HEK293 (cell line): Measurements from ENCODE around the gene FSD1.

ENCODE experiments used
- ATF2 ChIP-seq: fragments of 450-650 bp; formaldehyde crosslinking; IDR thresholded peaks from 2 replicates; pipeline ENCODE4 v1.5.1; 2016; ENCODE audit warnings: missing biosample characterization, missing genetic modification characterization, low read depth
- KLF10 ChIP-seq: fragments of 450-650 bp; IDR thresholded peaks from 2 replicates; pipeline ENCODE4 v1.5.1; 2018; ENCODE audit warnings: missing biosample characterization, mild to moderate bottlenecking, missing genetic modification characterization
- KLF16 ChIP-seq: fragments of 450-650 bp; formaldehyde crosslinking; IDR thresholded peaks from 2 replicates; pipeline ENCODE4 v1.5.1; 2017; ENCODE audit warnings: missing biosample characterization, missing genetic modification characterization
- MEIS1 ChIP-seq: sonication (generic); formaldehyde crosslinking; IDR thresholded peaks from 2 replicates; pipeline ENCODE4 v1.8.1; 2022; ENCODE audit warnings: missing genetic modification reagents, mild to moderate bottlenecking, borderline replicate concordance
- PATZ1 ChIP-seq: fragments of 450-650 bp; formaldehyde crosslinking; IDR thresholded peaks from 2 replicates; pipeline ENCODE4 v1.5.1; 2016; ENCODE audit warnings: missing biosample characterization, missing genetic modification characterization
- PRDM6 ChIP-seq: fragments of 450-650 bp; formaldehyde crosslinking; IDR thresholded peaks from 2 replicates; pipeline ENCODE4 v1.5.1; 2017; ENCODE audit warnings: missing biosample characterization, missing genetic modification characterization
- SCRT2 ChIP-seq: fragments of 450-650 bp; formaldehyde crosslinking; IDR thresholded peaks from 2 replicates; pipeline ENCODE4 v1.5.1; 2016; ENCODE audit warnings: missing biosample characterization, missing genetic modification characterization
- YY1 ChIP-seq: fragments of 450-650 bp; formaldehyde crosslinking; IDR thresholded peaks from 2 replicates; pipeline ENCODE4 v1.5.1; 2018; ENCODE audit warnings: missing biosample characterization, missing genetic modification characterization
- ZBTB21 ChIP-seq: fragments of 450-650 bp; formaldehyde crosslinking; IDR thresholded peaks from 2 replicates; pipeline ENCODE4 v1.5.1; 2017; ENCODE audit warnings: missing biosample characterization, missing genetic modification characterization
- ZFP3 ChIP-seq: fragments of 450-650 bp; formaldehyde crosslinking; IDR thresholded peaks from 2 replicates; pipeline ENCODE4 v1.5.1; 2016; ENCODE audit warnings: low read depth, missing biosample characterization, missing genetic modification characterization
- ZNF112 ChIP-seq: fragments of 450-650 bp; formaldehyde crosslinking; IDR thresholded peaks from 2 replicates; pipeline ENCODE4 v1.5.0; 2017; ENCODE audit warnings: missing biosample characterization, missing genetic modification characterization
- ZNF140 ChIP-seq: fragments of 450-650 bp; formaldehyde crosslinking; IDR thresholded peaks from 2 replicates; pipeline ENCODE4 v1.5.1; 2016; ENCODE audit warnings: missing biosample characterization, missing genetic modification characterization
- ZNF19 ChIP-seq: fragments of 450-650 bp; formaldehyde crosslinking; IDR thresholded peaks from 2 replicates; pipeline ENCODE4; 2016; ENCODE audit warnings: missing biosample characterization, missing genetic modification characterization, low read depth
- ZNF2 ChIP-seq: fragments of 450-650 bp; formaldehyde crosslinking; IDR thresholded peaks from 2 replicates; pipeline ENCODE4 v1.5.1; 2016; ENCODE audit warnings: missing biosample characterization, missing genetic modification characterization
- ZNF211 ChIP-seq: fragments of 450-650 bp; formaldehyde crosslinking; IDR thresholded peaks from 2 replicates; pipeline ENCODE4 v1.5.1; 2016; ENCODE audit warnings: low read depth, missing biosample characterization, missing genetic modification characterization
- ZNF248 ChIP-seq: fragments of 450-650 bp; formaldehyde crosslinking; IDR thresholded peaks from 2 replicates; pipeline ENCODE4 v1.5.1; 2017; ENCODE audit warnings: missing biosample characterization, missing genetic modification characterization
- ZNF26 ChIP-seq: fragments of 450-650 bp; formaldehyde crosslinking; IDR thresholded peaks from 2 replicates; pipeline ENCODE4 v1.5.1; 2016; ENCODE audit warnings: missing biosample characterization, missing genetic modification characterization
- ZNF302 ChIP-seq: fragments of 450-650 bp; formaldehyde crosslinking; IDR thresholded peaks from 2 replicates; pipeline ENCODE4 v1.5.1; 2016; ENCODE audit warnings: missing biosample characterization, missing genetic modification characterization, low read depth
- ZNF311 ChIP-seq: fragments of 450-650 bp; formaldehyde crosslinking; IDR thresholded peaks from 2 replicates; pipeline ENCODE4 v1.5.1; 2017; ENCODE audit warnings: missing biosample characterization, missing genetic modification characterization, borderline replicate concordance
- ZNF423 ChIP-seq: fragments of 450-650 bp; formaldehyde crosslinking; IDR thresholded peaks from 2 replicates; pipeline ENCODE4 v1.5.1; 2016; ENCODE audit warnings: missing biosample characterization, missing genetic modification characterization
- ZNF501 ChIP-seq: fragments of 450-650 bp; formaldehyde crosslinking; IDR thresholded peaks from 2 replicates; pipeline ENCODE4 v1.5.1; 2016; ENCODE audit warnings: missing biosample characterization, missing genetic modification characterization
- ZNF510 ChIP-seq: fragments of 450-650 bp; formaldehyde crosslinking; IDR thresholded peaks from 2 replicates; pipeline ENCODE4 v1.5.1; 2018; ENCODE audit warnings: mild to moderate bottlenecking, missing genetic modification characterization, missing biosample characterization; ENCODE audit not compliant: insufficient replicate concordance
- ZNF548 ChIP-seq: fragments of 450-650 bp; formaldehyde crosslinking; IDR thresholded peaks from 2 replicates; pipeline ENCODE4 v1.5.1; 2016; ENCODE audit warnings: missing biosample characterization, missing genetic modification characterization
- ZNF580 ChIP-seq: fragments of 450-650 bp; formaldehyde crosslinking; IDR thresholded peaks from 2 replicates; pipeline ENCODE4 v1.5.1; 2016; ENCODE audit warnings: missing biosample characterization, missing genetic modification characterization
- ZNF670 ChIP-seq: fragments of 450-650 bp; formaldehyde crosslinking; IDR thresholded peaks from 2 replicates; pipeline ENCODE4 v1.5.1; 2016; ENCODE audit warnings: missing biosample characterization, missing genetic modification characterization, low read depth
- ZNF692 ChIP-seq: fragments of 450-650 bp; formaldehyde crosslinking; IDR thresholded peaks from 2 replicates; pipeline ENCODE4 v1.5.1; 2016; ENCODE audit warnings: missing biosample characterization, missing genetic modification characterization
- ZNF785 ChIP-seq: fragments of 450-650 bp; formaldehyde crosslinking; IDR thresholded peaks from 2 replicates; pipeline ENCODE4 v1.5.1; 2016; ENCODE audit warnings: missing biosample characterization, missing genetic modification characterization
- ZNF792 ChIP-seq: fragments of 450-650 bp; formaldehyde crosslinking; IDR thresholded peaks from 2 replicates; pipeline ENCODE4 v1.5.1; 2016; ENCODE audit warnings: missing biosample characterization, missing genetic modification characterization
- ZSCAN5A ChIP-seq: fragments of 450-650 bp; formaldehyde crosslinking; IDR thresholded peaks from 2 replicates; pipeline ENCODE4 v1.5.1; 2016; ENCODE audit warnings: missing biosample characterization, missing genetic modification characterization
- ZXDB ChIP-seq: fragments of 450-650 bp; formaldehyde crosslinking; IDR thresholded peaks from 2 replicates; pipeline ENCODE4 v1.5.1; 2016; ENCODE audit warnings: missing biosample characterization, missing genetic modification characterization

FSD1 gene

GRCh38 chr19:4342615-4343369, 38.4 kb downstream of the FSD1 start (continued):
- TF ChIP-seq ZNF692 (tag by site-specific recombination) (peak; percentile 74), PRDM6 (no peak), ZNF112 (no peak), ZFP3 (0 out of 2 replicates have a peak, but pooled peaks have one; percentile 15), MEIS1 (CRISPR knock-in tag) (no peak), ZNF302 (tag by site-specific recombination) (no peak), ZNF548 (tag by site-specific recombination) (no peak), ZXDB (peak; percentile 77; the same call in 1 of the 2 replicates), ZNF19 (tag by site-specific recombination) (no peak), ATF2 (tag by site-specific recombination) (no peak), ZNF510 (tag by site-specific recombination) (no peak), ZNF792 (tag by site-specific recombination) (no peak), ZNF248 (tag by site-specific recombination) (no peak), KLF10 (tag by site-specific recombination) (peak; percentile 80), YY1 (tag by site-specific recombination) (no peak), ZNF501 (peak; percentile 77; the same call in 1 of the 2 replicates), PATZ1 (tag by site-specific recombination) (peak; percentile 56; the same call in 1 of the 2 replicates), ZNF211 (tag by site-specific recombination) (no peak), ZBTB21 (tag by site-specific recombination) (0 out of 2 replicates have a peak, but pooled peaks have one; percentile 28), ZSCAN5A (tag by site-specific recombination) (peak; percentile 28; the same call in 1 of the 2 replicates), ZNF311 (no peak), ZNF580 (tag by site-specific recombination) (no peak; the same call in 1 of the 2 replicates), ZNF26 (tag by site-specific recombination) (no peak), ZNF785 (tag by site-specific recombination) (peak; percentile 72; the same call in 1 of the 2 replicates), ZNF670 (tag by site-specific recombination) (no peak), KLF16 (tag by site-specific recombination) (peak; percentile 90), ZNF423 (no peak; the same call in 1 of the 2 replicates), ZNF140 (tag by site-specific recombination) (no peak), SCRT2 (tag by site-specific recombination) (peak; percentile 68; the same call in 1 of the 2 replicates), ZNF2 (peak; percentile 71; the same call in 1 of the 2 replicates)
